DLD1 (cell line): ENCODE results near the gene SLC2A11.

Experiments
- in situ Hi-C: cut with HindIII; loops from 2 replicates; pipeline ENCODE4 v1.10.0; 2017; ENCODE audit warnings: low sequenced_read_pairs

Gene SLC2A11

GRCh38 chr22:23831781-23832180, 25.9 kb upstream of the SLC2A11 start:
- in situ Hi-C loops = no loop called here

GRCh38 chr22:23832226-23833016, 25.3 kb upstream of the SLC2A11 start:
- in situ Hi-C loops = no loop called here

- in situ Hi-C loops = no loop called here
Observed at GRCh38 chr22:23833017-23833751, 24.5 kb upstream of the SLC2A11 start.

GRCh38 chr22:23833911-23834317, 23.8 kb upstream of the SLC2A11 start:
- in situ Hi-C loops = no loop called here

GRCh38 chr22:23834406-23834792, 23.3 kb upstream of the SLC2A11 start:
- in situ Hi-C loops = no loop called here

- in situ Hi-C loops = no loop called here
Observed at GRCh38 chr22:23834793-23835483, 22.7 kb upstream of the SLC2A11 start.

GRCh38 chr22:23835484-23836144, 22.1 kb upstream of the SLC2A11 start:
- in situ Hi-C loops = no loop called here

- in situ Hi-C loops = no loop called here
Observed at GRCh38 chr22:23836281-23836680, 21.4 kb upstream of the SLC2A11 start.

- in situ Hi-C loops = no loop called here
Observed at GRCh38 chr22:23836692-23837495, 20.8 kb upstream of the SLC2A11 start.

GRCh38 chr22:23837496-23837859, 20.2 kb upstream of the SLC2A11 start:
- in situ Hi-C loops = no loop called here

GRCh38 chr22:23837911-23838680, 19.6 kb upstream of the SLC2A11 start:
- in situ Hi-C loops = no loop called here

- in situ Hi-C loops = no loop called here
Observed at GRCh38 chr22:23838681-23839468, 18.8 kb upstream of the SLC2A11 start, which contains the start of gene DERL3. Gene DERL3, minus strand, starts transcription at chr22:23839006. Its CDS starts 19 bp downstream, at chr22:23838987.

GRCh38 chr22:23840026-23840425, 17.6 kb upstream of the SLC2A11 start:
- in situ Hi-C loops = no loop called here

- in situ Hi-C loops = no loop called here
Observed at GRCh38 chr22:23841292-23841691, 16.4 kb upstream of the SLC2A11 start.

GRCh38 chr22:23841736-23842445, 15.8 kb upstream of the SLC2A11 start:
- in situ Hi-C loops = no loop called here

- in situ Hi-C loops = no loop called here
Observed at GRCh38 chr22:23842599-23842998, 15.1 kb upstream of the SLC2A11 start.

GRCh38 chr22:23844739-23845202, 12.9 kb upstream of the SLC2A11 start:
- in situ Hi-C loops = no loop called here
